Vagina (tissue), 2 donors: ENCODE results near the gene TRMT112.

Source experiments
- CTCF ChIP-seq, 3 experiments: fragments of 450-650 bp in 2 of 3; fragments of 200-600 bp in 1 of 3; sonication (generic) in 1 of 3; IDR thresholded peaks; one replicate each; pipeline ENCODE4 v1.5.1; 2017 to 2019; ENCODE audit warnings: antibody characterized with exemption in 3 of 3, mild to moderate bottlenecking in 2 of 3, moderate library complexity in 2 of 3
- POLR2A ChIP-seq, 2 donors: fragments of 450-650 bp; IDR thresholded peaks; one replicate each; pipeline ENCODE4 v1.6.1; 2017; ENCODE audit warnings: antibody characterized with exemption in 2 of 2, mild to moderate bottlenecking in 2 of 2, moderate library complexity in 2 of 2

DNA sequence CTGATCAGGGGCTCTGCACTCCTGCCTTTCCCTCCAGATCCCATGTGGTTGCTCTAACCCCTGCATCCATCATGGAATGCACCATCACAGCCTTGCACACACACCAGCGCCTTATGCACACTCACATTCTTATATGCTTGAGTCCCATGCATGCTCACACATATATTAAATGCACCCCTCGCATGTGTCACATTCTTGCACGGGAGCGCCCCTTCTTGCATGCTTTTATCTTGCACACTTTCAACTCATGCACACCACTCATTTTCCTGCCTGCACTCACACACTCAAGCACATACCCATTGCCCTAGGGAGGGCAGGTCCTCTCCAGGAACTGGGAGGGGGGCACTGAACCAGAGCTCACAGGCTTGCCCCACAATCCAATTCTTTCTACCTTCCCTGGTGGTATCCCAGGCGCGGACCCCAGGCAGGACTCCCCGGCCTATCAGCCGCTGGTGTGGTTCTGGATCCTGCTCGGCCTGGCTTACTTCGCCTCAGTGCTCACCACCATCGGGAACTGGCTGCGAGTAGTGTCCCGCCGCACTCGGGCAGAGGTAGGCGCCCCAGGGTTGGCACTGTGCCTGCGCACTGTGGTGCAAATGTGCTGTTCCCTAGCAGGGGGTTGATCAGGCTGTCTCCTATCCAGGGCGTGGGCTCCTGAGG is 19.5 kb downstream of the TRMT112 start:
- no peak for TF ChIP-seq CTCF (IDR thresholded peaks at IDR 0.05)
- no peak for TF ChIP-seq POLR2A (IDR thresholded peaks at IDR 0.05)
